NCI-H345 (cell line): ENCODE results near the gene SCTR.

ENCODE experiments used
- DNase-seq: peaks from one replicate; lab custom pipeline; 2025; lab: John Stamatoyannopoulos, UW

The SCTR gene

DNA sequence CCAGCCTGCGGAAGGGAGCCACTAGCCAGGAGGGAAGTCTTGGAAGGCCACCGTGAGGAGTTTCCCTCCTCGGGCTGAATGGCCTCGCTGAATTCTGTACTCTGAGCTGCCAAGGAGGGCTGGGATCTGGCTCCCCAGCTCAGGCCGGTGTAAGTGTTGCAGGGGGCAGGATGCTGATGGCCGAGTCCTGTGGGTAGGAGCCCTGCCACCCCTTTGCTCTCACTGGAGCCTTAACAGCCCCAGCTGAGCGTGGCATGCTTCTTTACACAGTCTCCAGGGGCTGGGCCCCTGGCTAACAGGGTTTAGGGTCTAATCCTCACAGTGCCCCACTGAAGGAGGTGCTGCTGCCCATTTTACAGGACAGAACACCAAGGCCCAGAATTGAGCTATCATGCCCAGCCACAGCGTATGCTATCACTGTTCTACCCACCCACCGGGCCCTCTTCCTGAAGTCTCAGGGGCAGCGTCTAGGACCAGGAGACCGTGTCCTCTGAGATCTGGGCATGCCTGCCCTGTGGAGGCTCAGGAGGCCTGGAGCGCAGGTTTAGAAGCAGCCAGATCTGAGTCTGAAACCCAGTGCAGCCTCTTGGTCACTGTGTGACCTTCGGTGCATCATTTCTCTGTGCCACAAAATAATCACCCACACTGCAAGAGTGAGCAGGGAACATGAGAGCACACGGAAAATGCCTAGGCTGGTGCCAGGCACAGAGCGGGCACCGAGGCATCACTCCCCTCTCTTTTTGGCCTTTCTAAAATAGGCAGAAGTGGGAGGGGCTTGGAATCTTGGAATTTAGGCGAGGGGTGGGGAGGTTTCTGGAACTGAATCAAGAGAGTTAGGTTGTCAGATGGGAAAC lies 49.7 kb downstream of the SCTR start:
- no peak for DNase-seq

DNA sequence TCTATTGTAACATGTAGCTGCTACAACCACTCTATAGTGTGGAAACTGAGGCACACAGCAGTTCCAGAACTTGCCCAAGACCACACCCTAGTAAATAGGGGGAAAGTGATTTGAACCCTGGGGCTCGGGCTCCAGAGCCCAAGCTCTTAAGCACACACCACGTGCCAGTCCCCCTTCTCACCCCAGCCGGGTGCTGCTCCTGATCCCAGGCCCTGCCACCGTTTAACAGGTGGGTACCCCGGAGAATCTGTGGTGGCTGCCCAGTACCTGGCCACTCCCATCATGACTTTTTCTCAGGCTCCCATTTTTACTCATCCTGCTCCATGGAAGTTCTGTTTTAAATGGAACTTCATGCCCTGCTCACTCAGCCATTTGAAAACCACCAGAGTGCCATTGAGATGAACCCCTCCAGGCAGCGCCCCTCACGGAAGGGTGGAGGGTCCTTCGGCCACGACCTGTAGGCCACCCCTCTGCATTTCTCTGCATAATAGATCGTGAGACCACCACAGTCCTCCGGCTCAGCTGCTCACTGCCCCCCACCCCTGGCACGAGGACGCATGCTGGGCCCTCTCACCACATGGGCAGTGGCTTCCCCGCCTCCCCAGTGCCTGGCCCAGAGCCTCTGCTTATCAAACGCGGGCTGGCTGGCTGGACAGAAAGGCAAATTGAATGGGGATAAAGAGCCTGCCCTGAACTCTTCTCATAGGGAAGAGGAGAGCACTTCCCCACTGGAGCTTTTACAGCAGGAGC lies 50.5 kb downstream of the SCTR start:
- DNase-seq = no peak

DNA sequence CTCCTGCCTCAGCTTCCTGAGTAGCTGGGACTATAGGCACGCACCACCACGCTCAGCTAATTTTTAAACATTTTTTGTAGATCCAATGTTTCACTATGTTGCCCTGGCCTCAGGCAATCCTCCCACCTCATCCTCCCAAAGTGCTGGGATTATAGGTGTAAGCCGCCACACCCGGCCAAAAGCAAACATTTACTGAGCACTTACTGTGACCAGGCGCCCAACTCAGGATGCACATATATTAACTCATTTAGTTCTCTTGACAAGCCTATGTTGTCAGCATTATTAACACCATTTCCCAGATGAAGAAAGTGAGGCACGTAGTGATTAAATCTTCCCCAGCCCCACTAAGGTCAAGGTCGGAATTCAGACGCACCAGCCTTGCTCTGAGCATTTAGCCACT lies 51.5 kb downstream of the SCTR start:
- no peak for DNase-seq

DNA sequence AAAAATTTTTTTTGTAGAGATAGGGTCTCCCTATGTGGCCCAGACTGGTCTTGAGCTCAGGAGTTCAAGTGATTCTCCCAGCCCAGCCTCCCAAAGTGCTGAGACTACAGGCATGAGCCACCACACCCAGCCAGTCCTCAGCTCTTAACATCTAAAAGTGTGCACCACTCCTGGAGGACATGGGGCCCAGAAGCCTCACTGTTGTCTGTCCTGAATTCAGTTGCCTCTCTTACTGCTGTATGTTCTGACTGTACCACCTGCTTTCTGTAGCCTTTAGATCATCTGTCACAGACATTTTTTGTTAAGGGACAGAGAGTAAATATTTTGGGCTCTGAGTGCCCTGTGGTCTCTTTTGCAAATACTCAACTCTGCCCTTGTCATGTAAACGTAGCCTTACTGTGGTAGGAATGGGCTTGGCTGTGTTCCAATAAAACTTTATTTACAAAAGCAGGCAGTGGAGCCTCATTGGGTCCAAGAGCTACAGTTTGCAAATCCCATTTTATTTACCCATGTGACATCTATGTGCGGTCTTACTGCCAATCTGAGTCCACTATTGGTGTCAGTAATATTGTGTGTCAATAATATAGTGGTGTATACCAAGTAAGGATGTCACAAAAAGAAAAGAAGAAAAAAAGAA lies 54.5 kb downstream of the SCTR start:
- peak; percentile 89 for DNase-seq

DNA sequence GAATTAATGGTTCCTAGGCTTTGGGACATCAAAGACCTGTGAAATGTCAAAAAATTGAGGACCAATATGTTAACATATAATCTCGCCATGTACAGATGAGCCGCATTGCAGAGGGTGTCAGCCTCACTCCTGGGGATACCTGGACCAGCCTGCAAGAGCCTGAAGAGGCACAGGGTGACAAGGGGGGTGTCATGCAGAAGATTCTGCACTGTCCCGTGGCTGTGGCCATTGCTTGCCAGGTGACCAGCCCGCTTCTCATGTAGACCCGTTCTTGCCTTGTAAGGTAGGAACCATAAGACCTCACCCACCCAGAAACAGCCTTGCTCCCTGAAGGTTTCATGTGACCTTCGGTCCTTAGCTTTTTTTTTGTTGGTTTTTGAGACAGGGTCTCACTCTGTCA lies 55.2 kb downstream of the SCTR start:
- no peak for DNase-seq

DNA sequence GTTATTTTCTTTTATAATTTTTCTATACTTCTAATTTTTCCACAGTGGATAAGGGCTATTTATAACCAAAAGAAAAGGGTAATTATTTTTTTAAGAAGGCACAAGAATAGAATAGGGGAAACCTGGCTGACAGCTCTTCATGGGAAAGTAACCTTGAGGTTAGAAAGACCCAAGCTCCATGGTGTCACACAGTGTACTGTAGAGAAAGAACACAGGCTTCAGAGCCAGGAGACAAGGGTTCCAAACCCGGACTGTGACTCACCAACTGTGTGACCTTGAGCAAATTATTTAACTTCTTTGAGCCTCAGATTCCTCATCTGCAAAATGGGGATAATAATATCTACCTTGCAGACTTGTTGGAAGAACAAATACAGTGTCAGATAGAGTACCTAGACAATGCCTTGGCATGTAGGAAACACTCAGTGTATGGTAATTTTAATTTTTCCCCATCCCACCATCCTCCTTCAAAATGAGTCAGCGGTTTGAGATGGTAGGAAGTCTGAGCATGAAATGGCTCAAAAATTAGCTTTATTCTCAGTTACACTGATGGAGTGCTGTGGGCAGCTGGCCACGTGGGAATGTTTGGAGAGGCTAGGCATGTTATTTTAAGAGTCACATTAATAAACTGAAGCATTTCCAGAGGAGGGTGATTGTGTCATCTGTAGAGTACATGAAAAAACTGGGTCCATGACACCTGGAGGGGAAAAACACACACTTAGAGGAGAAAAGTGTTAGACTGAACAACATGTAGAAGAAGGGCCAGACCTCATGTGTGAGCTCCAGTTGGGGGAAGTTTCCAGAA lies 55.9 kb downstream of the SCTR start:
- no peak for DNase-seq

DNA sequence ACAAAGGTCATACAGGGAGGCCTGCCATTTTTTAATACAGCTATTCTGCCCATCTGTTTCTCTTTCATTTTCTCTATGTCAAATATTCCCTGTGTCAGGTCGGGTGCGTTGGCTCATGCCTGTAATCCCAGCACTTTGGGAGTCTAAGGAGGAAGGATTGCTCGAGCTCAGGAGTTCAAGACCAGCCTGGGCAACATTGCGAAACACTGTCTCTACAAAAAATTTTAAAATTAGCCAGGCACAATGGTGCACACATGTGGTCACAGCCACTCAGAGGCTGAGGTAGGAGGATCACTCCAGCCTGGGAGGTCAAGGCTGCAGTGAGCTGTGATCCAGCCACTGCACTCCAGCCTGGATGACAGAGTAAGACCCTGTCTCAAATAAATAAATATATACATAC lies 57.9 kb downstream of the SCTR start:
- DNase-seq = no peak

DNA sequence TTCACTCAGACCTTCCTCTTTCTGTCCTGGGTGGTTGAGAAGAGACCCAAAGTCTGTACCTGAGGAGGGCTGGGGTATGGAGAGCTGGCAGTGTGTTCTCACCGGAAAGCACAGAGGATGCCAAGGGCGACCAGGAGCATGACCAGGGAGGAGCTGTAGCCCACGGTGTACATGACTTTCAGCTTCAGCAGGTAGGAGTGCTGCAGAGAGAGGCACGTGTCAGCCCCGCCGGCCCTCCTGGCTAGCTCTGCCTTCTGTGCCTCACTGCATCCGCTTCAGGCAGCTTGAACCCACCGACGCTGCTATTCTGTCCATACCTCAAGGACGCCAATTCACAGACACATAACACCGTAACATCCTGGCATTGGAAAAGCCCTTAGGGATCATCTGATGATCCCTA lies 58.6 kb downstream of the SCTR start:
- no peak for DNase-seq

DNA sequence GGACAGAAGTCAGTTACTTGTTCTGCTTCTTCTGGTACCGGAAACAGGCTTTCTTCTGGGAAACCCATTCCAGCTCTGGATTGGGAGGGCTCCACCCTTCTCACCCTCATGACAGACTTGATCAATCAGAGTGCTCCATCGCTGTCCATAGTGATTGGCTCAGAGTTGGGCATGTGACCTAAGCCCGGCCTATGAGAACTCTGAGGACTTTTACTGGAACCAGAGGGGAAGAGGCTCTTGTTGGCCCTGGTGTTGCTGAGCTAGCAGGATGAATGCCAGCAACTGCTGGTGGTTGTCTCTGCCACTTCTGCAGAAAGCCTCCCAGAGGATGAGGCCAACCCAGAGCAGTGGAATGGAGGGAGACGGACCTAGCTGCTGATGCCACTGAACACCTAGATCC lies 59.3 kb downstream of the SCTR start:
- DNase-seq = no peak

DNA sequence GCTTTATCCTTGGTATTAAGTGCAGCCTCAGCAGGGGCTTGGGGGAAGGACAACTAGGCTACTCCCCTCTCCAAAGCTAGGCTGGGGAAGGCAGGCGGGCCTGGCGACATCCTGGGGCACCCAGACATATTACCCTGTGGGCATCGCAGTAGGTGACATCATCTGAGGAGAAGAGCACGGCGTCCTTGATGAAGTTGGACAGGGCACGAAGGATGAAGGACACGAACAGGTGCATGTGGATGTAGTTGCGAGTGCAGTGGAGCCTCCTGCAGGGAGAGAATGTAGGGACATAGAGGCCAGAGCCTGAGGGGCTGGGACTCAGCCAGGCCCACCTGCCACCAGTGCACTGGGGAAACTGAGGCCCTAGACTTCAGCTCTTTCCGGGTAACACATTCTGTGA lies 60.3 kb downstream of the SCTR start:
- no peak for DNase-seq

DNA sequence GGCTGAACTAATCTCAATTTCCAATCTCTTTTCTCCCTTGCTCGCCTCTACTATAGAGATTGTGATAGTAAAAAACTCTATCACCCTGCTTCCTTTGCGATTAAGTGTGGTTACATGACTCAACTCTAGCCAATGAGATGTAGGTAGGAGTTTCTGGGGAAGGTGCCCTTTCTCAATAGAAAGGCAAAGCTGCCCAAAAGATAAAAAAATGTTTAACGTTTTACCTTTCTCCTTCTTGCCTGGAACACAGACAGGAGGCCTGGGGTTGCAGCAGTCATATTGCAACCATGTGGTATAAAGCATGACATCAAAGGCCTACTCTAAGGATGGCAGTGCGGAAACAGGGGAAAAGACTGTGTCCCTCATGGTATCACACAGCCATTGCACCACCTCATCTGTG lies 61.1 kb downstream of the SCTR start:
- DNase-seq = no peak

DNA sequence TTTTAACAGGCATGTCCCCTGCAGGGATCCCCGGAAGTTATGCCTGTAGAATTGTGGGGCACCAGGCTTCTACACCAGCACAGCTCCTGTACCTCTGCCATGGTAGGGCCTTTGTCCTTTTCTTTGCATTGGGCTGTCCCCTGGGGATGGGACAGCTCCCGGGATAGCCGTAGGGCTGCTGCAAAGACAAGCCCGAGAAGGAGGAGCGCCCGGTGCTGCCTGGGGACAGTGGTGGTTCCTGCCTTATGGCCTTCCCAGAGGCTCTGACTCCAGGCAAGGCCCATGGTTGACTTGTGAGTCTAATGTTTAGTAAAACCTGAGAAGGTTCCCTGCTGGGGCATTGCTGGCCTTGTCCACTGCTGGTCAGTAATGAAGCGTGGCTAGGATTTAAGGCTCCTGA lies 61.7 kb downstream of the SCTR start:
- no peak for DNase-seq

DNA sequence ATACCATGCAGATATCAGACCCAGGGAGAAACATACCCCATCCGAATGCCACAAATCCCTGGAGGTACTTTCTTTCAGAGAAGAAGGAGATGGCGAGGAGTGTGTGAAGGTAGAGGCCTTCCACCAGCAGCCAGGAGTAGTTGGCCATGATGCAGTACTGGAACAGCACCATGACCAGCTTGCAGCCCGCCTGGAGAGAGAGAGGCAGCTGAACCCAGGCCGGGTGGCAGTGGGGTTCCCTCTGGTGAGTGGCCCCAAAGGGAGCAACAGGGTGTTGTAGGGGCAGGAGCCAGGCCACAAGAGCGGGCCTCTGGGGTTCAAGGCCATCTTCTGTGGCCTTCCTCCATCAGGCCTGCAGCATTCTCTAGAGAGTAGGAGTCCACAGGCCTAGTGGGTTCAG lies 62.5 kb downstream of the SCTR start:
- no peak for DNase-seq

DNA sequence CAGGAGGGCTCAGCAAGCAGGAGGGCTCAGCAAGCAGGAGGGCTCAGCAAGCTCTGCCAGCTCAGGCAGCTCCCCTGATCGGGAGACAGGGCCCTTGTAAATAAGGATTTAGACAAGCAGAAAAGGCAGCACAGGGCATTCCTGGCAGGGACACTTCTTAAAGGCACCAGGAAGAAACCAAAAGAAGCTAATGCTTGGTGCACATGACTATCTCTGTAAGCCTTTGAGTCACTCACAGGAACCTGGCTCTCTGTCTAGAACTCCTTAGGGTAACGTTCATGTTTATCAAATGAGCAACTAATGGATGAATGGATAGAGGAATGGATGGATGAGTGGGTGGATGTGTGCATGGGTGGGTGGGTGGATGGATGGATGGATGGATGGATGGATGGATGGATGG lies 64.2 kb downstream of the SCTR start:
- DNase-seq = no peak

DNA sequence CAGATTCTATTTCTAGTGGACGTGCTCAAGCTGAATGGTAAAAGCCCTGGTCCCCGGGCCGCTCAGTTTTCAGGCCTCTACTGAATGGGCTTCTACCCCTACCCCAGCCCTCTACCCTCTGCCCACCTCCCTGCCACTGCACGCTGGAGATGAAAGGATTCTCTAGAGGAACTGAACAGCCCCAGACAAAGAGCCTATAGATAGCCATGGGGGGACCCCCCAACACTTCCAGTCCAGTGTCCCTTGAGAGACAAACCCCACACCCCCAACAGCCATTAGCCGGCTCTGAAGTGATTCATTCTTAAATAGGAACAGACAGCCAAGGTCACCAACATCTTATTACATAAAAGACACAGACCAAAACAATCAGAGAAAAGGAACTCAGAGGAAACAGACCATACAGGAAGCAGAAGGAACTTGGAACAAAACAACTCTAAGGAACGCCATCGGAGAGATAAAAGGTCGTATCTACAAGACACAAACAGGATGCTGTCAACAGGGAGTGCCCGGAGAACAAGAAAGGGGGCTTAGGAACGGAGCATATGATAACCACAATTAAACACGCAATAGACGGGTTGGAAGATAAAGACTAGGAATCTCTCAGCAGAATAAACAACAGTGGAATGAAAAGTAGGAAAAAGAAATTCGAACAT lies 69.1 kb downstream of the SCTR start:
- DNase-seq = no peak

DNA sequence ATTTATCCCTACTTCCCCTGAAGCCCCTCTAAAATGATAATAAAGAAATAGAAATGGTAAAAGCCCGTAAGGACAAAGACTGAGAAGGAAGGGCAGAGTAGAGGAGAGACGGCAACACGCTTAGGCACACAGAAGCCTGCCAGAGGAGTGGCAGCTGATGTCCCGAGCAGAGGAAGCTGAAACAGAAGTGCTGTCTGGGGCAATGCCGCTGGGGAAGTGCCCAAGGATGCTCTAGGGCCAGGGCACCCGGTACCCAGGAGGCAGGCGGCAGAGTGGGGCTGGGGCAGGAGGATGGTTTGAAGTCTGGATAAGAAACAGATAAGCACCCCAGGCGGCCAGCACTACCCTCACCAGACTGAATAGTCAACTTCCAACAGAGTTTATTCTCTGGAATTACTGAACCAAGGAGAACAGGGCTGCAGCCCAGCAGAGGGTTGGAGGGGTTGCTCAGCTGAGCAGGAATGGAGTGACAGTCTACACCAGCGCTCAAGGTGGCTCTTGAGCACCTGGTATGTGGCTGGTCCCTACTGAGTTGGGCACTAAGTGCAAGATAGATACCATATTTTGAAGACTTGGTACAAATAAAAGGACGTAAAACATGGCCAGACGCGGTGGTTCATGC lies 70.2 kb downstream of the SCTR start:
- no peak for DNase-seq

DNA sequence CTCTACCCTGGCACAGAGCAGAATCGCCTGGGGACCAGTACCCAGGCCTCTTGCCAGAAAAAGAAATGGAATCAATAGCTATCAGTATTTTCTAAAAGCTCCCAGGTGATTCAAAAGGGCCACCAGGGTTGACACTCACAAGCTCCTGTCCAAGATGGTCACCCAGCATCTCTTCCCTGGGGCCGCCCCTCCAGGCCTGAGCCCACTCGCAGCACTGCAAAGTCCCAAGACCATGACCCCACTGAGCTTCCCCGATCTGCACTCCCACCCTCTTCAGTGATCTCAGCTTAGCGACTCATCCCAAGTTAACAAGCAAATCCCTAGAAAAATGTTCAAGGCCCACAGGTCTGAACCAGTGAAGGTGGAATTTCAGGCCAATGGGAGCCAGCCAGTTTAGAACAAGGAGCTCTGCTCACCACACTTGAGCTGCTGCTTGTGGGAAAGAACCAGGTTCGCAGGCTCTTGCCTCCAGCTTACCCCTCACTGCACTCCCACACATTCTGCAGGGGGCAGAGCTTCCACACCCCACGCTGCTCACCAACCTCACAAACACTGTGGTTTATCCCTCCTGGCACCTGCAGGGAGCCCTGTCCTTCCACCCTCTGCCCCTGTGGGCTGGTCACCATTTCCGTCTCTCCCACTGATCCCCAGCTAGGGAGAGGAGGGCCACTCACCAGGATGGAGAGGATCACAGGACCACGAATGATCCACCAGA lies 72.8 kb downstream of the SCTR start:
- DNase-seq = no peak

DNA sequence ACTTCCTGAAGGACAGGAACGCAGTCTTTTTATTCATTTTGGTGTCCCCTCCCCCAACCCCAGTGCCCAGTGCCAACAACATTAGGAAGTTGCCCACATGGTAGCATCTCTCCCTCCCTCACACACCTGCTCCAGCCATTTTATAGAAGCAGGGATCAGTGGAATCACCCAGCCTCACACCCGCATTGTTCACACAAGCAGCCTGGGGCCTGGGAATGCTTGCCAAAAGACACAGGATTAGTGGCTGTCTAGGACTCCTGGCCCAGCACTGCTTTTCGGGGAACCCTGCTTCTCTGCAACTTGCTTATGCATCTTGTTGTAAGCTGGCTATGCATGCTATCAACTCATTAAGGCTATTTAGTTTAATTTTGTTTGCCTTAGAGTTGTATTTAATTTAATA lies 74.8 kb downstream of the SCTR start:
- peak; percentile 19 for DNase-seq

DNA sequence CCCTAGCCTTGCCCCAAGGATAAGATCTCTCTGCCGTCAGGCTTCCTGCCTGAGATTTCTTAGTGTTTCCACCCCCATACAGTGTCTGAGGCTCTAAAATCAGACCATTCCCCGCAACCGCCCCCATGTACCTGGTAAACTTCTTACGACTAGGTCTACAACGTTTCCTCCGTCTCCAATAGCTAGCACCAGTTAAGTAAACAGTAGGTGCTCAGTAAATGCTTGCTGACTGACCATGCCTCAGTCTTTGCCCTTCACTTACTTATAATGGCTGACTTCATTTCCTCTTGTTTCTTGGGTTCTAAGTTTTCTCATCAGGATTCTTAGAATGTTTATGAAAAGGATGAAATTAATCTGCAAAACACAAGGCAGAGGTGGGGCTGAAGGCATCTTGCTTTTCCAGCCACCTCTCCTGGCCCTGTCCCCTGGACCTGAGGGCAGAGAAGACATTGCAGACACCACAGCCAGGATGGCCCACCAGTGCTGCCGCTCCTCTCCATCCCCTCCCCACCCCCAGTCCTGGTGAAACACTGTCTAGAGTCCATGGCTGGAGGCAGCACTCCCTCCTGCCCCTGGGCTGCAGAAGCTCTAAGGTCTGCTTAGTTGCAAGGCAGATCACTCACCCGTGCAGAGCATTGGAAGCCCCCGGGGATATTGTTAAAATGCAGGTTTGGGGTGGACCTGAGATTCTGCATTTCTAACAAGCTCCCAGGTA lies 75.7 kb downstream of the SCTR start:
- no peak for DNase-seq

DNA sequence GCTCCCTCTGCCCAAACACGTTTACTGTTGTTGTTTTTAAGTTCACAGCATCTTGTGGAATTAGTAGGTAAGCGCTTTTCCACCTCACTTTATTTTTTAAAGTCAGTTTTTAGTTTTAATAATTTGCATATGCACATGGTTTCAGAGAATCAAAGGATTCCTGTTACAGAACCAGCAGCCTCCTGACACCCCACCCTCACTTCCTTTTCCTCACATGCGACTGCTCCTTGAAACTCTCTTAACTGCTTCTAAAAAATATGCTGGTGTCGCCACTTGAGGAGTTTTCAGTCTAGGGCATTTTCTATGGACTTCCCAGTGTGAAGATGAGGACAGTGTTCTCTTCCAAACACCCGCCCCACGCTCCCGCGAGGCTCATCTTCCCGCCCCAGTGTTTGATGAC lies 78.2 kb downstream of the SCTR start:
- DNase-seq = no peak
